K562 (cell line): ENCODE measurements around the gene GALNT18.

Experiments
- HNRNPH1 ChIP-seq: fragments of 200-400 bp; formaldehyde crosslinking; optimal IDR thresholded peaks from 2 replicates; pipeline ENCODE3; 2017; ENCODE audit warnings: low read depth, mild to moderate bottlenecking, low read length, moderate library complexity
- NFE2L1 ChIP-seq: fragments of 450-650 bp; IDR thresholded peaks from 2 replicates; pipeline ENCODE4 v1.6.1; 2016; ENCODE audit warnings: missing genetic modification characterization, low read depth, mild to moderate bottlenecking, missing compliant biosample characterization, moderate library complexity, borderline replicate concordance
- RAD21 ChIP-seq, 2 experiments: fragments of 250-450 bp in 1 of 2; fragments of 450-650 bp in 1 of 2; sonication (Bioruptor Pico) in 1 of 2; formaldehyde crosslinking in 1 of 2; IDR thresholded peaks in 1 of 2; conservative IDR thresholded peaks in 1 of 2; 2 replicates each; pipeline versions ENCODE4 v1.4.0 to v1.8.0; 2020 to 2022; ENCODE audit warnings: mild to moderate bottlenecking in 2 of 2, moderate library complexity in 1 of 2
- RNF2 ChIP-seq: sonication (generic); IDR thresholded peaks from 2 replicates; pipeline ENCODE4 v1.6.1; 2016
- SIN3A ChIP-seq, 2 experiments: fragments of 150-350 bp in 1 of 2; IDR thresholded peaks; 2 replicates each; pipeline ENCODE4 v1.6.1; 2011 to 2016; ENCODE audit warnings: borderline replicate concordance in 2 of 2, low read depth in 2 of 2, low read length in 2 of 2, mild to moderate bottlenecking in 2 of 2, moderate library complexity in 2 of 2; ENCODE audit not compliant: control insufficient read depth in 1 of 2
- SMC3 ChIP-seq: conservative IDR thresholded peaks from 2 replicates; pipeline ENCODE4 v1.6.1; 2011; ENCODE audit warnings: low read depth, low read length, improper control_type of control experiment; ENCODE audit not compliant: insufficient read depth
- ZFX ChIP-seq: sonication (generic); formaldehyde crosslinking; IDR thresholded peaks from 2 replicates; pipeline ENCODE4 v1.8.0; 2022; ENCODE audit warnings: mild to moderate bottlenecking, missing genetic modification reagents, moderate library complexity
- ZNF184 ChIP-seq: sonication (generic); formaldehyde crosslinking; IDR thresholded peaks from 2 replicates; pipeline ENCODE4 v1.5.0; 2020; ENCODE audit warnings: missing genetic modification reagents
- ZNF436 ChIP-seq: fragments of 250-450, 450-650 bp; sonication (Bioruptor Pico); formaldehyde crosslinking; IDR thresholded peaks from 2 replicates; pipeline ENCODE4 v1.7.0; 2020; ENCODE audit warnings: mild to moderate bottlenecking
- ZNF57 ChIP-seq: fragments of 450-650 bp; formaldehyde crosslinking; IDR thresholded peaks from 2 replicates; pipeline ENCODE4 v1.4.0; 2020; ENCODE audit warnings: mild to moderate bottlenecking, moderate library complexity
- TF ChIP-seq, protein P1 (sequence below): sonication (generic); formaldehyde crosslinking; IDR thresholded peaks from 2 replicates; pipeline ENCODE4 v1.8.1; 2023; ENCODE audit warnings: mild to moderate bottlenecking, missing genetic modification reagents
- TF ChIP-seq, protein P2 (sequence below): sonication (generic); formaldehyde crosslinking; IDR thresholded peaks from 2 replicates; pipeline ENCODE4 v1.8.1; 2022; ENCODE audit warnings: missing genetic modification reagents
- TF ChIP-seq, protein P3 (sequence below), 3 experiments: IDR thresholded peaks in 2 of 3; conservative IDR thresholded peaks in 1 of 3; 2 replicates each; pipeline ENCODE4 v1.5.1; 2011 to 2012; ENCODE audit warnings: low read length in 3 of 3, mild to moderate bottlenecking in 3 of 3, control low read depth in 2 of 3, improper control_type of control experiment in 1 of 3, inconsistent platforms in 1 of 3, low read depth in 1 of 3, mixed read lengths in 1 of 3, moderate library complexity in 1 of 3; ENCODE audit not compliant: insufficient read depth in 2 of 3

DNA sequence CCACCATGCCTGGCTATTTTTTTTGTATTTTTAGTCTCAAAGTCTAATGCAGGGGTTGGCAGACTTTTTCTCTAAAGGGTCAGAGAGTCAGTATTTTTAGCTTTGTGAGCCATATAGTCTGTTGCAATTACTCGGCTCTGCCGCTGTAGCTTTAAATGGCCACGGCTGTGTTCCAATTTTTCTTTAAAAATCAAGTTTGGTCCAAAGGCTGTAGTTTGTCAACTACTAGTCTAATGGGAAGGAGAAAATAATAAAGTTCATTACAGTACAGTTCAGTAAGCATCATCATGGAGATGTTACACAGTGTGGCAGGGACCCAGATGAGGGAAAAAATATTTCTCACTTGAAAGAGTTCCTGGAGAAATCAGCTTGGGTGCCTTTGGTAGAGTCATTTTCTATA is 376.4 kb downstream of the GALNT18 start:
- TF ChIP-seq ZNF184 (no peak), ZNF57 (no peak), RNF2 (no peak), ZNF436 (CRISPR knock-in tag) (no peak), RAD21 (CRISPR knock-in tag; conservative IDR thresholded peaks at IDR 0.05 in 1 of 2, IDR thresholded peaks at IDR 0.05 in 1 of 2) (no peak), HNRNPH1 (no peak), SIN3A (IDR thresholded peaks at IDR 0.05; ENCODE audit: borderline replicate concordance in 2 of 2, control insufficient read depth in 1 of 2, low read depth in 2 of 2, low read length in 2 of 2) (no peak), ZFX (CRISPR knock-in tag) (no peak), NFE2L1 (no peak), SMC3 (no peak)
- TF ChIP-seq, protein P1, sequence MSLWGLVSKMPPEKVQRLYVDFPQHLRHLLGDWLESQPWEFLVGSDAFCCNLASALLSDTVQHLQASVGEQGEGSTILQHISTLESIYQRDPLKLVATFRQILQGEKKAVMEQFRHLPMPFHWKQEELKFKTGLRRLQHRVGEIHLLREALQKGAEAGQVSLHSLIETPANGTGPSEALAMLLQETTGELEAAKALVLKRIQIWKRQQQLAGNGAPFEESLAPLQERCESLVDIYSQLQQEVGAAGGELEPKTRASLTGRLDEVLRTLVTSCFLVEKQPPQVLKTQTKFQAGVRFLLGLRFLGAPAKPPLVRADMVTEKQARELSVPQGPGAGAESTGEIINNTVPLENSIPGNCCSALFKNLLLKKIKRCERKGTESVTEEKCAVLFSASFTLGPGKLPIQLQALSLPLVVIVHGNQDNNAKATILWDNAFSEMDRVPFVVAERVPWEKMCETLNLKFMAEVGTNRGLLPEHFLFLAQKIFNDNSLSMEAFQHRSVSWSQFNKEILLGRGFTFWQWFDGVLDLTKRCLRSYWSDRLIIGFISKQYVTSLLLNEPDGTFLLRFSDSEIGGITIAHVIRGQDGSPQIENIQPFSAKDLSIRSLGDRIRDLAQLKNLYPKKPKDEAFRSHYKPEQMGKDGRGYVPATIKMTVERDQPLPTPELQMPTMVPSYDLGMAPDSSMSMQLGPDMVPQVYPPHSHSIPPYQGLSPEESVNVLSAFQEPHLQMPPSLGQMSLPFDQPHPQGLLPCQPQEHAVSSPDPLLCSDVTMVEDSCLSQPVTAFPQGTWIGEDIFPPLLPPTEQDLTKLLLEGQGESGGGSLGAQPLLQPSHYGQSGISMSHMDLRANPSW (CRISPR knock-in tag), result no peak
- TF ChIP-seq, protein P2, sequence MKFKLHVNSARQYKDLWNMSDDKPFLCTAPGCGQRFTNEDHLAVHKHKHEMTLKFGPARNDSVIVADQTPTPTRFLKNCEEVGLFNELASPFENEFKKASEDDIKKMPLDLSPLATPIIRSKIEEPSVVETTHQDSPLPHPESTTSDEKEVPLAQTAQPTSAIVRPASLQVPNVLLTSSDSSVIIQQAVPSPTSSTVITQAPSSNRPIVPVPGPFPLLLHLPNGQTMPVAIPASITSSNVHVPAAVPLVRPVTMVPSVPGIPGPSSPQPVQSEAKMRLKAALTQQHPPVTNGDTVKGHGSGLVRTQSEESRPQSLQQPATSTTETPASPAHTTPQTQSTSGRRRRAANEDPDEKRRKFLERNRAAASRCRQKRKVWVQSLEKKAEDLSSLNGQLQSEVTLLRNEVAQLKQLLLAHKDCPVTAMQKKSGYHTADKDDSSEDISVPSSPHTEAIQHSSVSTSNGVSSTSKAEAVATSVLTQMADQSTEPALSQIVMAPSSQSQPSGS (CRISPR knock-in tag), result no peak
- TF ChIP-seq, protein P3, sequence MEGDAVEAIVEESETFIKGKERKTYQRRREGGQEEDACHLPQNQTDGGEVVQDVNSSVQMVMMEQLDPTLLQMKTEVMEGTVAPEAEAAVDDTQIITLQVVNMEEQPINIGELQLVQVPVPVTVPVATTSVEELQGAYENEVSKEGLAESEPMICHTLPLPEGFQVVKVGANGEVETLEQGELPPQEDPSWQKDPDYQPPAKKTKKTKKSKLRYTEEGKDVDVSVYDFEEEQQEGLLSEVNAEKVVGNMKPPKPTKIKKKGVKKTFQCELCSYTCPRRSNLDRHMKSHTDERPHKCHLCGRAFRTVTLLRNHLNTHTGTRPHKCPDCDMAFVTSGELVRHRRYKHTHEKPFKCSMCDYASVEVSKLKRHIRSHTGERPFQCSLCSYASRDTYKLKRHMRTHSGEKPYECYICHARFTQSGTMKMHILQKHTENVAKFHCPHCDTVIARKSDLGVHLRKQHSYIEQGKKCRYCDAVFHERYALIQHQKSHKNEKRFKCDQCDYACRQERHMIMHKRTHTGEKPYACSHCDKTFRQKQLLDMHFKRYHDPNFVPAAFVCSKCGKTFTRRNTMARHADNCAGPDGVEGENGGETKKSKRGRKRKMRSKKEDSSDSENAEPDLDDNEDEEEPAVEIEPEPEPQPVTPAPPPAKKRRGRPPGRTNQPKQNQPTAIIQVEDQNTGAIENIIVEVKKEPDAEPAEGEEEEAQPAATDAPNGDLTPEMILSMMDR (IDR thresholded peaks at IDR 0.05 in 2 of 3, conservative IDR thresholded peaks at IDR 0.05 in 1 of 3; ENCODE audit: insufficient read depth in 2 of 3, low read depth in 1 of 3, low read length in 3 of 3), result no peak
